ENCODE results near the gene NPDC1. TPM values are rescaled to one million over a fixed set of nuclear protein-coding genes. Genes with fewer than 3 reads are reported as not detected.

NPDC1 gene
- polyA plus RNA-seq, 3 donors, result 0.51 to 2.7 TPM; not detected in 1

DNA sequence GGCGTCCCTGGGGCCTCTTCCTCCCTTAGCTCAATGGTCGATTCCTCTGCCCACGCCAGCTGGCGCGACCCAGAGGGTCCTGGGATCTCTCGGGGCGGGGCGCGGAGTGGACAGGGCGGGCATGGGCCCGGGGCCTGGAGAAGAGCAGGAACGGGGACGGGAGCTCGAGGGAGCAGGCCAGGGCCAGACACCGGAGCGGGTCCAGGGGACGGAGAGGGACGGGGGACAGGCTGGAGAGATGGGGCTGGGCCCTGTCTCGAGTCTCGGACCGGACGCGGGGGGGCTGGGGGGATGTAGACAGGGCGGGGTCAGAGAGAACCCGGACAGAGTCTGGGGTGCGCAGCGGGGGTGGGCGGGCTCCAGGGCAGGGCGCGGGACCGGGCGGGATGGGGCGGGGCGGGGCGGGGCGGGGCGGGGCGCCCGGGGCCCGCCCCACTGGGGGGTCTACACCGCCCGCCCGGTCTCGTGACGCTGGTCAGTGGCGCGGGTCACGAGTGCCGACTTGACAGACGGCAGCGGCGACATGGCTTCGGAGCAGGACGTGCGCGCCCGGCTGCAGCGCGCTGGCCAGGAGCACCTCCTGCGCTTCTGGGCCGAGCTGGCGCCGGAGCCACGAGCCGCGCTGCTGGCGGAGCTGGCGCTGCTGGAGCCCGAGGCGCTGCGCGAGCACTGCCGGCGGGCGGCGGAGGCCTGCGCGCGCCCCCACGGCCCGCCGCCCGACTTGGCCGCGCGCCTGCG lies 31.2 kb upstream of the NPDC1 start, which contains the start of gene UAP1L1:
Gene UAP1L1 (plus strand): TSS at position 508 of the 738 bp plus-strand sequence. CDS start 16 bp downstream, at position 524.
- Mint-ChIP-seq H3K27ac (peak within 1 kb of the TSS; percentile 46 to 90 (median 85)), H3K4me3 (peak within 1 kb of the TSS; percentile 75 to 85), H3K36me3 (peaks cover 17 to 36% of the 10 kb centered on the region in 2 donors), H3K9me3 (peaks cover 0 to 4% (median 2%) of the 10 kb centered on the region in 7 donors), H3K4me1 (peaks cover 50% of the 10 kb centered on the region), H3K27me3 (ENCODE audit: low read depth in 3 of 3) (peaks cover 0 to 4% (median 0%) of the 10 kb centered on the region in 3 donors)
- DNase-seq, result peak; percentile 62 to 73 (median 65)
- Histone ChIP-seq H3K79me2 (ENCODE audit: insufficient read depth, low read length) (no peaks in the 10 kb centered on the region), H4K20me1 (ENCODE audit: insufficient read depth, low read length) (peaks cover 20% of the 10 kb centered on the region), H3K4me3 (replicated peaks in 1 of 3; ENCODE audit: low read depth in 2 of 3, low read length in 3 of 3) (peak within 1 kb of the TSS; percentile 58 to 77 (median 59)), H3K4me1 (ENCODE audit: control insufficient read depth in 1 of 2, insufficient read depth in 2 of 2, low read length in 2 of 2) (peaks cover 18 to 58% of the 10 kb centered on the region in 2 donors), H3K27me3 (ENCODE audit: control insufficient read depth in 2 of 2, insufficient read depth in 2 of 2, low read length in 2 of 2) (no peaks in the 10 kb centered on the region), H3K36me3 (replicated peaks in 1 of 2; ENCODE audit: control insufficient read depth in 1 of 2, insufficient read depth in 2 of 2, low read length in 2 of 2) (peaks cover 20 to 25% of the 10 kb centered on the region in 2 donors), H2AFZ (ENCODE audit: insufficient read depth, low read depth, low read length, poor library complexity, severe bottlenecking) (peak within 1 kb of the TSS; percentile 84), H3K9me3 (replicated peaks in 1 of 2; ENCODE audit: control insufficient read depth in 1 of 2, insufficient read depth in 1 of 2, low read length in 2 of 2) (no peaks in the 10 kb centered on the region), H3K4me2 (replicated peaks; ENCODE audit: extremely low read depth, low read length, poor library complexity, severe bottlenecking) (peak within 1 kb of the TSS; percentile 89), H3K27ac (ENCODE audit: low read depth in 1 of 2, low read length in 2 of 2) (peak within 1 kb of the TSS in 1 of 2 donors; percentile 73), H3K9ac (ENCODE audit: insufficient read depth, low read length, poor library complexity, severe bottlenecking) (peak within 1 kb of the TSS; percentile 53)
- under 1% methylated on average over 70 of the region's 87 CpGs for WGBS (ENCODE audit: insufficient coverage)
- intact Hi-C loops (cut with micrococcal nuclease), result no loop called here
- TF ChIP-seq CTCF (IDR thresholded peaks at IDR 0.05), result no peak

DNA sequence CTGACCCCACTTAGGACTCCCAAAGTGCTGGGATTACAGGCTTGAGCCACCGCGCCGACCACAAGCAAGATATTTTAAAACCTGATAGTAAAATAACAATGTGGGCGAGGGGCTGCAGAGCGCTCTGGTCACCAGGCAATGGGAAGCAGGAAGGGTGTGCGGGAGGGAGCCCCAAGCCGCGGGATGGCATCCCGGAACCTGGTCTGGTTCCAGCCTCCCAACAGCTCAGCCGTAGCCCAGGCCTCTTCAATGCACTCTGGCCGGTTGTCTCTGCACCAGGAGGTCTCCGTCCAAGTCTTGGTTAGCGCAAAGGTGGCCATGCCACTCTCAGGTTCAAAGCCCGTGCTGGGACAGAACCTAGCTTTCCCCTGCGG lies 30.6 kb upstream of the NPDC1 start:
- peak overlapping the region; percentile 46 to 90 (median 85) for H3K27ac Mint-ChIP-seq
- Histone ChIP-seq H3K9me3 (replicated peaks in 1 of 2; ENCODE audit: control insufficient read depth in 1 of 2, insufficient read depth in 1 of 2, low read length in 2 of 2) (no peaks in the 10 kb centered on the region), H3K4me3 (replicated peaks in 1 of 3; ENCODE audit: low read depth in 2 of 3, low read length in 3 of 3) (peak overlapping the region in 2 of 3 experiments; percentile 59 to 74), H3K4me2 (replicated peaks; ENCODE audit: extremely low read depth, low read length, poor library complexity, severe bottlenecking) (peak overlapping the region; percentile 89), H3K36me3 (replicated peaks in 1 of 2; ENCODE audit: control insufficient read depth in 1 of 2, insufficient read depth in 2 of 2, low read length in 2 of 2) (peaks cover 14 to 19% of the 10 kb centered on the region in 2 donors), H3K4me1 (ENCODE audit: control insufficient read depth in 1 of 2, insufficient read depth in 2 of 2, low read length in 2 of 2) (peaks cover 18 to 64% of the 10 kb centered on the region in 2 donors), H3K79me2 (ENCODE audit: insufficient read depth, low read length) (no peaks in the 10 kb centered on the region), H3K27ac (ENCODE audit: low read depth in 1 of 2, low read length in 2 of 2) (peak overlapping the region in 1 of 2 donors; percentile 73), H2AFZ (ENCODE audit: insufficient read depth, low read depth, low read length, poor library complexity, severe bottlenecking) (peak overlapping the region; percentile 84), H4K20me1 (ENCODE audit: insufficient read depth, low read length) (peaks cover 20% of the 10 kb centered on the region), H3K9ac (ENCODE audit: insufficient read depth, low read length, poor library complexity, severe bottlenecking) (no peak overlapping the region), H3K27me3 (ENCODE audit: control insufficient read depth in 2 of 2, insufficient read depth in 2 of 2, low read length in 2 of 2) (no peaks in the 10 kb centered on the region)
- H3K4me3 Mint-ChIP-seq, result peak overlapping the region; percentile 75 to 78
- H3K9me3 Mint-ChIP-seq, result peaks cover 0 to 4% (median 2%) of the 10 kb centered on the region in 7 donors
- peaks cover 55% of the 10 kb centered on the region for H3K4me1 Mint-ChIP-seq
- H3K36me3 Mint-ChIP-seq, result peaks cover 12 to 30% of the 10 kb centered on the region in 2 donors
- intact Hi-C loops (cut with micrococcal nuclease), result no loop called here
- H3K27me3 Mint-ChIP-seq (ENCODE audit: low read depth in 3 of 3), result peaks cover 0 to 3% (median 0%) of the 10 kb centered on the region in 3 donors
- no peak for TF ChIP-seq CTCF (IDR thresholded peaks at IDR 0.05)
- DNase-seq, result no peak
- WGBS (ENCODE audit: insufficient coverage), result 62% methylated on average over 12 of the region's 15 CpGs

Data from CD14-positive monocyte (primary cell).